ENCODE data around the gene STAC.

GRCh38 chr3:36408146-36408545 is 27.8 kb downstream of the STAC start:
- TF ChIP-seq POLR2A (IDR thresholded peaks at IDR 0.05): no peak
- TF ChIP-seq, protein P1, sequence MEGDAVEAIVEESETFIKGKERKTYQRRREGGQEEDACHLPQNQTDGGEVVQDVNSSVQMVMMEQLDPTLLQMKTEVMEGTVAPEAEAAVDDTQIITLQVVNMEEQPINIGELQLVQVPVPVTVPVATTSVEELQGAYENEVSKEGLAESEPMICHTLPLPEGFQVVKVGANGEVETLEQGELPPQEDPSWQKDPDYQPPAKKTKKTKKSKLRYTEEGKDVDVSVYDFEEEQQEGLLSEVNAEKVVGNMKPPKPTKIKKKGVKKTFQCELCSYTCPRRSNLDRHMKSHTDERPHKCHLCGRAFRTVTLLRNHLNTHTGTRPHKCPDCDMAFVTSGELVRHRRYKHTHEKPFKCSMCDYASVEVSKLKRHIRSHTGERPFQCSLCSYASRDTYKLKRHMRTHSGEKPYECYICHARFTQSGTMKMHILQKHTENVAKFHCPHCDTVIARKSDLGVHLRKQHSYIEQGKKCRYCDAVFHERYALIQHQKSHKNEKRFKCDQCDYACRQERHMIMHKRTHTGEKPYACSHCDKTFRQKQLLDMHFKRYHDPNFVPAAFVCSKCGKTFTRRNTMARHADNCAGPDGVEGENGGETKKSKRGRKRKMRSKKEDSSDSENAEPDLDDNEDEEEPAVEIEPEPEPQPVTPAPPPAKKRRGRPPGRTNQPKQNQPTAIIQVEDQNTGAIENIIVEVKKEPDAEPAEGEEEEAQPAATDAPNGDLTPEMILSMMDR (IDR thresholded peaks at IDR 0.05): no peak
